ENCODE results near the gene GLRX3.

Gene GLRX3

GRCh38 chr10:130213286-130214080 is 77.3 kb downstream of the GLRX3 start:
- no peak for DNase-seq

DNA sequence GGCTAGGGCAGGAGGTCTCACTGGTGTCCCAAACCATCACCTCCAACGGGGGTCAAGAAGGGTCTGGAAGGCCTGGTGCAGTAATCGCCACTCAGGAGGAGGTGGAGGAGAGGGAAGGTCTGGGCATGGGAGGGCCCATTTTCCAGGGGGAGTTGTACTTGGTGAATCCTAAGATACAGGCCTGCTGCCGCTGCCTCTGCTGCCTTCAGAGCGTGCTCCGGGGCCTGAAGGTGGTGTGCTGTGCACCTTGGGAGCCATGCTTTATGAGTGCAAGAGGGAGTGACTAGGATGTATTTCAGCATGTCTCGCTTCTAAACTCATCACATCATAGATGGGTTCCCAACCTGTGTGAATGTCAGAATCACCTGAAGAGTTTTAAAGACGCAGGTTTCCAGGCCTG is 78.2 kb downstream of the GLRX3 start:
- DNase-seq: no peak

GRCh38 chr10:130215151-130215930 is 79.2 kb downstream of the GLRX3 start:
- DNase-seq: no peak

DNA sequence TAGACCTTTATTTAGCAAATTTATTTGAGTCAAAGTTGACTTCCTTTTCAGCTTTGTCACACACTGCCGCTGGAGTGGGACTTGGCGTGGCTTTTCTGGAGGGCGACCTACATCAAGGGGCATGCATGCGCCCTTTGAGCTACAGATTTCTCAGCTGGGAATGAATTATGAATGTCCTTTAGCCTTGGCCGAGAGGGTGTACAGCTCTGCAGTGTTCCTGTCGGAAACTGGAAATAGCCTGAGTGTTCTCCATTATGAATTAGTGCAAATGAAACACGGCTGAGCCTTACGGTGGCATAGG is 79.7 kb downstream of the GLRX3 start:
- DNase-seq: no peak

GRCh38 chr10:130218181-130218641 is 82.0 kb downstream of the GLRX3 start:
- DNase-seq: no peak

- no peak for DNase-seq
Measured at GRCh38 chr10:130218936-130219335, 82.7 kb downstream of the GLRX3 start.

- DNase-seq: no peak
Measured at GRCh38 chr10:130220251-130221185, 84.3 kb downstream of the GLRX3 start.

DNA sequence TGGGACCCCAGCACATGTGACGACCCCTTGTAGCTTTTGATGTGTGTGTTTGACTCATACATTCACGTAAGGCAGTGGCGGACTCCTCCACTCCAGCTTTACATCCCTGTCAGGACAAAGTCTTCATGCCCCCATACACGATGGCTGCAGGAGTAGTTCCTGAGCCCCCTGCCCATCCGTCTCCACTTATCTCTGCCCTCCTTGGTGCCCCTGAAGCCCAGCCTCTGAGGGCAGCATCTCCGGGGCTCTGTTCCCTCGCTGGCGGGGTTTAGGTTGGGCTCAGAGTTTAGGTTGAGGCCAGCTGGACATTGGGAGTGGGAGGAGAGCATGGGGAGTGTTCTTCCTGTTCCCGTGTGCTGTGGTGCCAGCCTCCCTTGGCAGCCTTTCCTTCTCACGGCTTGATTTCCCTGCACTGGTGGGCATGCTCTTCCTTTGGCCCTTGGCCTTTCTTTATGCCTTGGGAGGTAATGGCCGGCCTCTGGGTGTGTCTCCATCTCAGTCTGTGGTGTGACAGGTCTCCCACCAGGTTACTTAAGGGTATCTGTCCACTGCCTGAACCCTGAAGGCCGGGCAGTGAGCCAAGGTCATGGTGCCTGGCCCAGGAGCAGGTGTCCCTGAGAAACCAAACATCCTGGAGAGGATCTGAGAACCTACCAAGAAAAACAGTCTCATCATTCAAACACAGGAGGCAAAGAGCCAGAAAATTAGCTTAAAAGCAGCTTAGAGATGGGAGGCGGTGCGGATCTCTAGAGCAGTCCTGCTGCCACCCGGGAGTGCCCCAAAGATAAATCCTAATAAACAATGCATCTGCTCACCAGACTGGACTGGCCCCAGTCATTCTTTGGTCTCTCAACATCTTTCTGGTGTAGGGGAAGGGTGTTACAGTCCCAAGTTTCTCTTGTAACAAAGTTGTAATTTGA is 85.5 kb downstream of the GLRX3 start:
- no peak for DNase-seq

DNA sequence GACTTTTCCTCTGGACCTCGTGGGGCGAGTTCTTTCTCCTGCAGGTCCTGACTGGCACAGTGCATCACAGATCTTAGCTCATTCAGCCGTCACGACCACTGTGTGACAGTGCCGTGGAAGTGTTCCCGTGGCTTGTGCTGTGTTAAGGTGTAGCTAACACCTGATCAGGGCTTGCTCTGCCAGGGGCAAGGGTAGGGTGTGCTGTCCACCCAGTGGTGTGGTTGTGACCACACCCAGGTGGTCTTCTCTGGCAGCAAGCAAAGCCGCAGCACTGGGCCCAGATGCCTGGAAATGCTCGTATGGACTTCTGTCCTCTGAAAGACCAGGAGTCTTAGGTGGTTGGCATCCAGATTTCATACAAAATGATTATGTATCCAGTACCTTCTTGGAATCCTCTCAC is 86.2 kb downstream of the GLRX3 start:
- DNase-seq: no peak

DNA sequence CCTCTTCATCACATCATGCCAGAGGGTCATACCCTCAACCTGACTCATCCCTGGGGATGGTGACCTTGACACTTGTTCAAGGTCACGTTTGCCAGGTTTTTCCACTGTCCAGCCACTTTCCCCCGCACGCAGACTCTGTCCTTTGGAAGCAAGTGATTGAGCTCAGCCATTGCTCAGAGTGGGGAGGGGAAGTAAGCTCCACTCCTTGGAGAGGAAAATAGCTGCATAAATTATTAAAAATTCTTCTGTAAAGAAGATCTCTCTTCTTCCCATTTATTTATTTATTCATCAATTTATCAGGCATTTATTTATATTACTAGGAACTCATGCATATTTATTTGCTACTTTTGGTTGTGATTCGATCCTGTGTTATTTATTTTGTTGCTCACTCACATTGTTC is 88.0 kb downstream of the GLRX3 start:
- no peak for DNase-seq

DNA sequence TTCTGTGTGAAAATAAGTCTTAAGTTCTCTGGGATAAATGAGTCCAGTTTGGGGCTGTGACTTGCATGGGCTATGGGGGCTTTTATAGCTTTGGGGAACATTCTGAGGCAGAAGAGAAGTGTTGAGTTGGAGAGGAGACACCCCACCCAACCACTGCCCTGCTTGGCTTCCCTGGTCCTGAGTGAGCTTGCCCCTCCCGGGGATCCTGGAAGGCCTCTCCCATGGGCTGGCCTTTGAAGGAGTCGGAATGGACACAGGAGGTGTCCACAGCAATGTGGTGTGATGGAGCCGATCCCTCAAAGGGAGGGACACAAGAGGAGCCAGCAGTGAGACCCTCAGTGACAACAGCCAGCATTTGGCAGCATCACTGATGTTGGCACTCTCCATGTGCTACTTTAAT is 89.8 kb downstream of the GLRX3 start:
- DNase-seq: no peak

GRCh38 chr10:130227883-130228282 is 91.7 kb downstream of the GLRX3 start:
- DNase-seq: no peak
